8988T (cell line): ENCODE measurements around the gene EFEMP2.
A peak's percentile ranks its signal among the peaks of the same experiment; 100 is the strongest.

Experiments
- DNase-seq: peaks from one replicate; pipeline ENCODE4 v3.0.0; 2011

EFEMP2 gene

DNA sequence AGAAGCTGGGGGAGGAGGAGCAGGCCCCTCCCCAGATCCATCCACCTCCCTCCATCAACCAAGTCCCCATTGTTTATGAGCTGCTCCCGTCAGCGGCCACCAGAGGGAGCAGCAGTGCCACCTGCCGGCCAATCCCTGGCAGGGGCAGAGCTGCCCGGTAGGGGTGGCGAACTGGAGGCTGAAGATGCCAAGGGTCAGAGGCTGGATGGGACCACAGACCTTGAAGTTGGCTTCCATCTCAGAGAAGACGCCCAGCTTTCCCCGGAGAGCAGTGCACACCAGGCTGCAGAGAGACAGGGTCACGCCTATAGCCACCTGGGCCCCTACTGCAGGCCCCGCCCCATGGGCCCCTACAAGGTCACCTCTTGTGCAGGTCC lies 12.1 kb upstream of the EFEMP2 start:
- DNase-seq = peak; percentile 97

DNA sequence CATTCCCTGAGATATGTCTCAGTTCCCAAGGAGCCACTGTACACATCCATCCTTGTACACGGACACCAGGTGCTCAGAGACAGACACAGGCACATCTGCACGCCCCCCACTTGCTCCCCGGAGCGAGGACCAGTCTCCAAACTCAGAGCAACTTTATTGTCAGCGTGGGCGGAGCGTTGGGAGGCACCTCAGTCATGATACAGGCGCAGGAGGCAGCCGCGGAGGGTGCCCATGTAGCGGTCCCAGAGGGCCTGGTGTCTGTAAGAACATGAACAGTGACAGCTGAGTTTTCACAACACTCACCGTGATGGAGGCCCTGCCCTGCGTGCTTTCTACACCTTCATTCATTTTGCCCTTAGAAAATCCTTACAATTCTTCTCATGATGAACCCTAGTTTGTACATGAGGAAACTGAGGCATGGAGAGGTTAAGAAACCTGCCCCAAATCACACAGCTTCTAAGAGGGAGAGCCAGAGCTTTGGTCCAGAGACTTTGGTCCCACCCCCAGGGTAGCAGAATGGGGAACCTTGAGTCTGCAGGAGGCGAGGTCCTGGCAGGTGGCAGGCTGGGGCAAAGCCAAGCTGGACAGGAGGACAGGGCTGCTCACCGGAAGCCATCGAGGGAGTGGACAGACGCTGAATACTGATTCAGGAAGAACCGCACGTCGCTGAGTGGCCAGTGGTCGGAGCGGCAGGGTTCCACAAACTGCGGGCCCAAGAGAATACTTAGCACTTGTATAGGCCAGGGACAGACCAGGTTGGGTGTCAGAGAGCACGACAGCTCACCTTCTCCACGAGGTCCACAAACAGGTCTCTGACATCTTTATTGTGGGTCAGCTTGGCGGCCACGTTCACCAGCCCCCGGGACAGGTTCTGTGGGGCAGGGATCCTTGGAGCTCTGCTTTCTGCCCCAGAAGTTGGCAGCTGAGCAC lies 11.5 kb upstream of the EFEMP2 start:
- DNase-seq = no peak

DNA sequence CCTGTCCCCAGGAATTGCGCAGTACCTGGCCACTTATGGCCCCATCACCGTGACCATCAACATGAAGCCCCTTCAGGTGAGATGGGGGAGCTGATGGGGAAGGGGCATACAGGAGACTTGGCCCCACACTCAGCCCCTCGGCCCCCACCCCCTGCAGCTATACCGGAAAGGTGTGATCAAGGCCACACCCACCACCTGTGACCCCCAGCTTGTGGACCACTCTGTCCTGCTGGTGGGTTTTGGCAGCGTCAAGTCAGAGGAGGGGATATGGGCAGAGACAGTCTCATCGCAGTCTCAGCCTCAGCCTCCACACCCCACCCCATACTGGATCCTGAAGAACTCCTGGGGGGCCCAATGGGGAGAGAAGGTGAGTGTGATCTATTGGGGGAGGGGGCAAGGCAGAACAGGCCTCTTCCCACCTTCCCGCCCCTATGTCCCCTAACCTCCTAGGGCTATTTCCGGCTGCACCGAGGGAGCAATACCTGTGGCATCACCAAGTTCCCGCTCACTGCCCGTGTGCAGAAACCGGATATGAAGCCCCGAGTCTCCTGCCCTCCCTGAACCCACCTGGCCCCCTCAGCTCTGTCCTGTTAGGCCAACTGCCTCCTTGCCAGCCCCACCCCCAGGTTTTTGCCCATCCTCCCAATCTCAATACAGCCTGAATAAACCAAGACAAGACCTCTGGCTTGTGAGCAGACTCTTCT lies 10.6 kb upstream of the EFEMP2 start:
- DNase-seq = no peak

DNA sequence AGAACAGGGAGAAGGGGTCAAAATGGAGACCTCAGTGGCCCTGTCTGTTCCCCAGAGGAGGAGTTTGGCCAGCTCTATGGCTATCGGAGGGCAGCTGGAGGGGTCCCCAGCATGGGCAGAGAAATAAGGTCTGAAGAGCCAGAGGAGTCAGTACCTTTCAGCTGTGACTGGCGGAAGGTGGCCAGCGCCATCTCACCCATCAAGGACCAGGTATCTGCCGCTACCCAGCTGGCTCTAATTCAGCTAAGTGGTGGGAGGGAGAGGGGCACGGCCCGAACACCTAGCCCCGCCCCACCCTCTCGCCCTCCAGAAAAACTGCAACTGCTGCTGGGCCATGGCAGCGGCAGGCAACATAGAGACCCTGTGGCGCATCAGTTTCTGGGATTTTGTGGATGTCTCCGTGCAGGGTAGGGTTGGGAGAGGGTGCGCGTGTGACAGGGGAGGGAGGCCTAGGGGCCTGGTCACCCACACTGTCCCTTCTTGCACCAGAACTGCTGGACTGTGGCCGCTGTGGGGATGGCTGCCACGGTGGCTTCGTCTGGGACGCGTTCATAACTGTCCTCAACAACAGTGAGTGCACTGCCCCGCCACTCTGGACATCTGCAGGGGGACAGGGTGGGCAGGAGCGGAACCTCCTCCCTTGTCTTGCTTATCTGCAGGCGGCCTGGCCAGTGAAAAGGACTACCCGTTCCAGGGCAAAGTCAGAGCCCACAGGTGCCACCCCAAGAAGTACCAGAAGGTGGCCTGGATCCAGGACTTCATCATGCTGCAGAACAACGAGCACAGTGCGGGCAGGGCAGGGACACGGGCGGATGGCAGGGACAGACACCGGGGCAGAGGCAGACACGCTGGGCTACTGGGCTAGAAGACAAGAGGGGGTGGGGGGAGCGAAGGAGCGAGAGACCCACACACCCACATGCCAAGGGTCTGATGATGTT lies 9.8 kb upstream of the EFEMP2 start:
- DNase-seq = no peak

DNA sequence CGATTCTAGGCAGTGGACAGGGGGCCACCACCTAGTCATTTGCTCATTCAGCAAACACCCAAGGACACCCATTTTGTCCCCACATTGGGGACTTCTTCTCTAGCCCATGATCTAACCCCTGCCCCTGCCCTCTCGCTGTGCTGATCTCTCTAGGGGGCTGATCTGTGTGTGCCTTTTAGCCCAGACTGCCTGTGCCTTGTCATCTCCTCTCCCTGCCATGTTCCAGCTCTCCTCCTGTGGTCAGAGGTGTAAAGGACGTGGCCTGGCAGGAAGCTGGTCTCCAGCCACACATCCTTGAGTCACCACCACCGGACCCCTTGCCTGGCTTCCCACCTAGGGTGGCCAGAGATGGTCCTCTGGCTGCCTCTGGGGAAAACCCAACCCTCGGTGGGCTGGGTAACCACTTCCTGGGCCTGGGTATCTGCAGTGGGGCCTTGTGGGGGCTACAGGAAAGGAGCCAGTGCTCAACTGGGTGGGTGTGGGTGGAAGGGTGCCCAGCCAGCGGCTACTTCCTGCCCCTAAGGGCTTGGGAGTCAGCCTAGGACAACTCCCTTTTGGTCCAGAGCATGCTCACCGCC lies 8.3 kb upstream of the EFEMP2 start:
- no peak for DNase-seq

DNA sequence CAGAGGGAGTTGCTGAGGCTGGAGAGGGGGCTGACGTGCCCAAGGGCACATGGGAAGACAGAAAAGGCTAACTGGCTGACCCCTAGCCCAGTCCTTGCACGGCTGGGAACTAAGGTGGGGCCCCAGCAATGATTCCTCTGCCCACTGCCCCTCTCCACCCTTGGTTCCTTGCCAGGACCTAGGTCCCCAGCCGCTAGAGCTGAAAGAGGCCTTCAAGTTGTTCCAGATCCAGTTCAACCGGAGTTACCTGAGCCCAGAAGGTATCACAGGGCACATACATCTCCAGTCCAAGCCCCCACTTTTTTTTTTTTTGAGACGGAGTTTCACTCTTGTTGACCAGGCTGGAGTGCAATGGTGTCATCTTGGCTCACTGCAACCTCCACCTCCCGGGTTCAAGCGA lies 7.4 kb upstream of the EFEMP2 start:
- DNase-seq = no peak

DNA sequence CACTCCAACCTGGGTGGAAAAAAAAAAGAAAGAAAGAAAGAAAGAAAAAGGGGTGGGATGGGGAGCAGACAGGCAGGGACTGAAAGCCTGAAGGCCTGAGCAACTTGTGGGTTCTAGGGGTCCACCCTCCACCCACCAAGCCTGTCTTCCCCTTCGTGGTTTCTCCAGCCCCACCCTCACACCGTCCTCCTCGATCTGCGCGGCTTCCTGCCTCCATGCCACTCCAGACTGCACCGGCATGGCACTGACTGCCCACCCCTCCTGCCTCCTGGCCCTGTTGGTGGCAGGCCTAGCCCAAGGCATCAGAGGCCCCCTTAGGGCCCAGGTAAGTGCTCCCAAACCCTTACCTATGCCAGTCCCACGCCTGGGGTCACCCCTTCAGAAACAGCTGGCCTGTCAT lies 7.0 kb upstream of the EFEMP2 start, which contains the start of gene CTSW:
Gene CTSW, plus strand, starts transcription at position 221 of the 400 bp plus-strand sequence. Its CDS starts 18 bp downstream, at position 239.
- DNase-seq = no peak

DNA sequence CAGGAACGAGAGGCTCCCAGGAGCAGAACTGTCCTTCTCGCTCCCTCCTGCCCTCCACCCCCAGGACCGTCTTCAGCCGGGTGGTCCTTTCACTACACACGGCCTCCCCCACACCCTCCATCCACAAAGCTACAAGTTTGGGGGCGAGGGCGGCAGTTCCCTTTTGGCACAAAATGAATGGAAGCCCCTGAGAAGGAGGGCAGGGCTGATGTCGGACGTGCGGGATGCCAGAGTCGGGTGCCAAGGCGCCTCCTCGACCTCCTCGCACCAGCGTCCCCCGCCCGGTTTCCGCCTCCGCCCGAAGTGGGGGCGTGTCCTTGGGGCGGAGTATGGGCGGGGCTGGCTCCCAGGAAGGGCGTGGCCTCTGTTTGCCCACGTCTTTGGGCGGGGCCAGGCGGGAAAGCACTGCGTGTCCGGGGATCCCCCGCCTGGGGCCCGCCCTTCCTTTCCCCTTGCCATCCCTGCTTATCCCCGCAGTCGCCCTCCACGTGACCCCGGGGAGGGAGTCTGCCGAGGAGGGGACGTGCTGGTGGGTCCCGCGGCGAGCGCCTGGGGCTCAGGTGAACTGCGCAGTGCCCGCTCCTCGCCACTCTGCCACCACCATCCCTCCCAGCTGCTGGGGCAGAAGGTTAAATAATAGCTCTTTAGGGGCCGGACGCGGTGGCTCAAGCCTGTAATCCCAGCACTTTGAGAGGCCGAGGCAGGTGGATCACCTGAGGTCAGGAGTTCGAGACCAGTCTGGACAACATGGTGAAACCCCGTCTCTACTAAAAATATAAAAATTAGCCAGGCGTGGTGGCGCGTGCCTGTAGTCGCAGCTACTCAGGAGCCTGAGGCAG lies 937 bp upstream of the EFEMP2 start:
- peak; percentile 100 for DNase-seq

DNA sequence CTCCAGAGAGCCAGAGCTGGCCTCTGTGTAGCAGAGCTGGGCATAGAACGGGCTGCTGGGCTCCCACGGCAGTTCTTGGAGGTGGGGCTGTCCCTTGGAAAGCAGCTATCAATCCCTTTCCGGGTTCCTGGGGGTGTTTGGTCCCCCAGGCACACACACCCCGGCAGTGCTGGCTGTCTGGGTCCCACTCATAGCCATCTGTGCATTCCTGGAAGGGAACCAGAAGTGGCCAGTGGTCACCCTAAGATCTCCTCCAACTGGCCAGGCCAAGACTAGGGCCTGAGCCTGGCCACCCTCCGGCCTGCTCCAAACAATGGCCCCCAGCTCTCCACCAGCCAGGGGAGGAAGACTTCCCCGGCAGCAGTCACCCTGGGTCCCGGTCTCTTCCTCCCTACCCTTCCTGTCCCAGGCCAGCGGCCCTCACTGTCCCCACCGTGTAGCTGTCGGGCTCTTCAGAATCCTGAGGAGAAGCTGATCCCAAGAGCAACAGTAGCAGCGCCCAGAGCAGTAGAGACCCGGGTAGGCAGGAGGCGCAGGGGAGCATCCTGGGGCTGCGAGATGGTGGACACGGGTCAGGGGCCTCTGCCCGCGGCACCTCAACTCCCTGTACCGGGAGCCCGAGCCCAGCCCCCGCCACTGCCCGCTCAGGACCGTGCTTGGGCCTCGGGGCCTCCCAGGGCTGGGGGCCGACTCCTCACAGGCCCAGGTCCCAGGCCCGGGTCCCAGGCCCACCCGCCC lies 620 bp downstream of the EFEMP2 start:
- no peak for DNase-seq

DNA sequence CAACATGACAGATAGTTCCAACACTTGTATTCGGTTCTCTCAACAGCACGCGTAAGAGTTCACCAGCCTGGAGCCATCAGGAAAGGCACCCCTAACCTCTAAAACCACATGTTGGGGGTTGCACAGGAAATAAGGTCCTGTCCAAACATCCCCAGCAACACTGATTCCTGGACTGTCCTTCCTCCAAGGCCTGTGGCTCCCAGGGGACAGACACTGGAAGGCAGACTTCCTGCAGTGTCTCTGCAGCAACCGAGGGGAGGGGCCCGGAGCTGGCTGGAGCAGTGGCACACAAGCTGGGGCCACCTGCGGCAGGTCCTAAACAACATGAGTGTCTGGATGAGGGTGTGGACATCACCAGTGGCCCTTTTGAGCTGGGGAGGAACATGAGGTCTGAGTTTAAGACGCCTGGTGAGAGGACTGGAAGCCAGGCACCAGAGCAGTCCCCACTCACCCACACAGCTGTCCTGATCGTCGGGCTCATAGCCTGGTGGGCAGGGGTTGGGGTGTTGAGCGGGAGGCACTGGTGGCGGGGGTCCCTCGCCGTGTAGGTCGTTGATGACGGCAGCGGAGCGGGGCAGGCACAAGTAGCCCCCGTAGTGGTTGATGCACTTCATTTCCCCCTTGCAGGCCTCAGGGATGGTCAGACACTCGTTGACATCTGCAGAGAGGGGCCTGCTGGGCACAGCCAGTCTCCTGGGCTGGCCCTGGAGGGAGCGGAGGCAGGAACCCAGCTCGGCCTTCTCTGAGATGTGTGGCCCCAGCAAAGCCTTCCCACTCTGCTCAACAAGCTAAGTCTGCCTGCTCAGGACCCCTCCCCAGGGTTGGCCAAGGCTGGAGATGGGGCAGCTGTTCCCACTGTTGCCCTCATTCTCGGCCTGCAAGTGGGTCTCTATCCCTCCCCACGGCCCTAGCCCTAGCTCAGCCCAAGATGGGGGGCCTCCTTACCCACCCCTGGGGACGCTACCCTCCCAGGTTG lies 1.6 kb downstream of the EFEMP2 start:
- no peak for DNase-seq

DNA sequence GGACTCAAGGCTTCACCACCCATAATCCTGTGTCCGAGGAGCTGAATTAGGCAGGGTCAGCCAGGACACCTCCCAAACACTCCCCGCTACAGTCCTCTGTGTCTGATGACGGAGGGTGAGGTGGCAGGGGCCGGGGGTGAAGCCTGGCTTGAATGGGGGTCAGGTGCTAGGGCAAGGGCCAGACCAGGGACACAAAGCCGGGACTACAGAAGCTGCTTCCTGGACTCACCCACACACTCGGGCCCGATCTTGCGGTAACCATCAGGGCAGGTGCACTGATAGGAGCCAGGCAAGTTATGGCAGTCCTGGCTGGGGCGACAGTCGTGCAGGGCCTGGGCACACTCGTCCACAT lies 2.3 kb downstream of the EFEMP2 start:
- no peak for DNase-seq

DNA sequence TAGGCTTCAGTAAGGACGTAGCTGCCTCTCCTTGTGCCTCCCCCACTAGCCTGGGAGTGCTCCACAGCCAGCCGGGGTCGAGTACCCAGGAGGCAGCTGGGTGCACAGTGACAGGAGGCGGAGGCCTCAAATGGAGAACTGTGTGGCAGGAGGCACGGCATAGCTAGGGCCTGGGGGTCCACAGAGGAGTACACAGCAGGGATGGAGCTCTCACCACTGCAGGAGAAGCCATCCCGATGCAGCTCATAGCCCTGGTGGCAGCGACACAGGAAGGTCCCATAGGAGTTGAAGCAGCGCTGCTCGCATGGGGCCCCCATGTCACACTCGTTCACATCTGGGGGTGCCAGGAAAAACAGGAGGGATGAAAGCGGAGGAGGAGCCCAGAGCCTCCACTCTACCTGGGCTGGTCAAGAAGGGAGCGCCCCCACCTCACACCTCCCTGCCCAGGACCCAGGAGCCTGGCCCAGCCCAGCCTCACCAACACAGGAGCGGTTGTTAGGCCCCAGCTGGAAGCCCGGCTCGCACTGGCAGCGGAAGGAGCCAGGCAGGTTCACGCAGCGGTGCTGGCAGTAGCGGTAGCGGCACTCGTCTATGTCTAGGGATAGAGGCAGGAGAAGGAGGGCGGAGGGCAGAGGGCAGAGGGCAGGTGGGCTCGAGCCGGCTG lies 2.8 kb downstream of the EFEMP2 start:
- no peak for DNase-seq

DNA sequence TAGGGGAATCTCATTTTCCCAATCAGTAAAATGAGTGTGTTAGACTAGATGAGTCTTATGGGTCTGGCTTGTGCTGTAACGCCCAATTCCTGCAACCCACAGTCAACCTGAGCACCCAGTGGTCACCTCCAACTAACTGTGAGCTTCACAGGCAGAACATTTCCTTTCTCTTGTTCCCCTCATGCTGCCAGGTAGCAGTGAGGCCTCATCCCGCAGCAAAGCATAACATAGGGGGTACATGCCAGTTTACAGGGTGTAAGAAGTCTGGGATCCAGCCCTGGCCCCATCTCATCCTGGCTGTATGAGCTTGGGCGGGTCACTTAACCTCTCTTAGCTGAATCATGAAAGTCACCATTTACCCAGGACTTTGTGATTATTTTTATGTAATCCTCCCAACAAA lies 3.7 kb downstream of the EFEMP2 start:
- no peak for DNase-seq

DNA sequence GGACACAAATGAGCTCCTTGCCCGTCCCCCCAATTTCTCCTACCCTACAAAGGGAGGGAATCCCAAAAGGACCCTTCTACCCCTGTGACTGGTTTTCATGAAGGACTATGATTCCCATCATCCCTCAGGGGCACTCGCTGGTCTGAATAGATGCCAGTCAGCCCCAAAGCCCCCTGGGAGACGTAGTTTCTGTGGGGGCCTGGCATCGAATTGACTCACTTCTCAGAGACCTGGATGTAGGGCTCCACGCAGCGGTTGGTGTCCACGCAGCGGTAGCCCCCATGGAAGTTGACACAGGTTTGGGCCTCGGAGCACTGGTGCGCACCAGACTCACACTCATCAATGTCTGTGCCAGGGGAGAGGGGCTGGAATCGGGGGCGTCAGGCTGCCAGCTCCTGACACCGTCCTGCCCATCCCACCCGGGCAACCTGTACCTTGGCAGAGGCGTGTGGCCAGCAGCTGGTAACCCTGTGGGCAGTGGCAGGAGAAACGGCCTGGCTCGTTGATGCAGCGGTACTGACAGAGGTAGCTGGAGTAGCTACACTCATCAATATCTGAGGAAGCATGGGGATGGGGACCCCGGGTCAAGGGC lies 4.4 kb downstream of the EFEMP2 start:
- peak; percentile 96 for DNase-seq

DNA sequence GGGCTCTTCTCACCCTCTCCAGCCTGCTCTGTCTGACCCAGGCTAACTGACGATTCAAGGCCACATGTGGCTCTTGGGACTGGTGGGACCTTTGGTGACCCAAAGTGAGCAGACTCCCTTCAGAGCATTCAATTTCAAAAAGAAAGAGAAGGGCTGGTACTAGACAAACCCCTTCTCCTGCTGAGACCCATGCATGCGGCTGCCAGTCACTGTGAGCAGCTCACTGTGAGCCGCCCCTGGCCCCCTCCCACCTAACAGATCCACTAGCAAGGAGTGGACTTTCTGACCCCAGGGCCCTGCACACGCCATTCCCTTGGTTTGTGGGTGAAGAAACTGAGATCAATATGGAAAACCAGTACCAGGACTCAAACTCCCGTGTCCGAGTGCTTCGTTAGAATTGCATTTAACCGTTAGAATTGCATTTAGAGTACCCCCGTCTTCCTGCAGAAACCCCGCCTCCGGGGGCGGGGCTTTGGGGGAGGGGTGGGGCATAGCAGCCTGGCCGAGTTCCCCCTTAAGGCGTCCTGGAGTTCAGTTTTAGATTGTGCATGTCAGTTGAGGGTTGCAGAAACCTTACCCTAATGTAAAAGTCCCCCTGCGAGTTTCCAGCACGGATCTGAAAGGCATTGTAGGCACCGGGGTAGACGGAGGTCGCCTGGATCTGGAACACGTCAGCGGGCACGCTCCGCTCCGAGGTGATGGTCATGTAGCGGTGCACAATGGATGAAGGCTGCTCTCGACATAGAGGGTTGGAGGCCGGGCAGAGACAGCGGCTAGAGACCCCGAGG lies 5.1 kb downstream of the EFEMP2 start:
- DNase-seq = no peak

DNA sequence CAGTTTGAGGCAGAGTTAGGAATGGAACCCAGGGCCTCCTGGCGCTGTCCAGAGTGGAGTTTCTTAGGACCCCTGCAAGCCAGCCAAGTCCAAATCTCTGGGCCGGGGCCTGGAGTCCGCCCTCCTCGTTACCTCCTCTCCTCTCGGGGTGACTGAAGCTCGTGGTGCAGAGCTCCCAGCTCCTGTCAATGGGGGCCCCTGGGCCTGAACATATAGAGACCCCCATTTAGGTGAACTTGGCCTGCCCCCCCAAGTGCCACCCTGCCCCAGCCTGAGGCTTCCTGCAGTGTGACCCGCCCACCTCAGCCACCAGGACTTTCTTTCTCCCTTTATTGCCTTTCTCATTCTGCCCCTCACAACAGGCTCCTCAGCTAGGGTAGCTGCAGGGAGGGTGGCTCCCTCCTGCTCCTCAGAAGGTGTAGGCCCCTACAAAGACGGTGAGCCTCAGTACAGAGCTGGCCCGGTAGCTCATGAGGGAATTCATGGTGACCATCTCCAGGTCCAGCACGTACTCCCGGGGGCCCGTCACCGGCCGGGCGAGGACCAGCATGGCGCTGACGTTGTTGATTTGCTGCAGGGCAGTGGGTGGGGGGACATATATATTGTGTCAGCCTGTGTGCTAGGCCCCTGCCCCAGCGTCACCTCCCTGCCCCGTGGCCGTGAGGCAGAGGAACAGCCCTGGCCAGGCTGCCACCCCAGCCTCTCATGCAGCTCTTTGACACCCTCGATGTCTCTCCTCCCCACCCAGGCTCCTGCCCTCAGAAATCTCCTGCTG lies 5.9 kb downstream of the EFEMP2 start:
- no peak for DNase-seq

DNA sequence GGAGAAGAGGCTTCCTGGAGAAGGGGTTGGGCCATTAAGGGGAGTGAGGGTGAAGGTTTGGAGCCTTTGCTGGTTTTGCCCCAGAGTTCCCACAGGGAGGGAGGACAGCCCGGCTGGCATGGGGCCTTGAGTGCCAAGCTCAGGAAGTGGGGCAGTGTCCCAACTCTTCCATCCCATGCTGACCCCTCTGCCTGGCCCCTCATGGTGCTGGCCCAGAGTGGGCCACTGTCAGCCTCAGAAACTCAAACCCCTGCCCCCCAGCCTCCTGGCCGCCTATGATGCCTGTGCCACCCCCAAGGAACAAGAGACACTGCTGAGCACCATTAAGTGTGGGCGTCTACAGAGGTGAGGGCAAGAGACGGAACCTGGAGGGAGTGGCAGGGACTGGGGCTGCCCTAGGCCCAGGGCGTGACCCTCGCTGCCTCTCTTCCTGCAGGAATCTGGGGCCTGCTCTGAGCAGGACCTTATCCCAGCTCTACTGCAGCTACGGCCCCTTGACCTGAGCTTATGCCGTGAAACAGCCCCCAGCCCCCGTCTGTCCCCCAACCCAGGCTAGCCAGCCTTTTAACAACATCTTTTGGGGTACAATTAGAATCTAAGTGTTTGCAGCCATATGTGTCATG lies 6.9 kb downstream of the EFEMP2 start:
- DNase-seq = no peak
